ENCODE results near the gene ABHD17B. TPM values are rescaled to one million over a fixed set of nuclear protein-coding genes. Genes with fewer than 3 reads are reported as not detected.

Gene ABHD17B
- total RNA-seq, 2 donors from 2014 or later, result 29.2 to 33.9 TPM

DNA sequence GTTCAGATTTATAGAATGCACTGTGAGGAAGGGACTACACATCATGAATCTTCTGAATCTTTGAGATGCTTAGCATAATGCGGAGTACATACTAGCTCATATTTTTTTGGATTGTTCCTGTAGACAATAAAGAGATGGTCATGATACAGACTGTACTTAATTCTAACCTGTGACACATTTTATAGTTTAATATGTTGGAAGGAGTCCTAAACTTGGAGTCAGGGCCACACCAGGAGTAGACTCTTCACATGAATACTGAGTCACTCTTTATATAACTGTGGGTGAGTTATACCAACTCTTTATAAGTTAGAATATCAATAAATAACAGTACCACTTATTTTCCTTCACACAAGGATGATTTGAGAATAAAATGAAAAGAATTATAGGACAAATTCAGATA lies 17.4 kb upstream of the ABHD17B start:
- Mint-ChIP-seq H3K4me3 (no peak overlapping the region), H3K36me3 (peaks cover 4% of the 10 kb centered on the region), H3K4me1 (ENCODE audit: low read depth in 2 of 2) (no peaks in the 10 kb centered on the region), H3K27me3 (no peaks in the 10 kb centered on the region), H3K9me3 (no peaks in the 10 kb centered on the region), H3K27ac (no peak overlapping the region)
- ATAC-seq, result no peak
- DNase-seq (ENCODE audit: low spot score), result no peak

DNA sequence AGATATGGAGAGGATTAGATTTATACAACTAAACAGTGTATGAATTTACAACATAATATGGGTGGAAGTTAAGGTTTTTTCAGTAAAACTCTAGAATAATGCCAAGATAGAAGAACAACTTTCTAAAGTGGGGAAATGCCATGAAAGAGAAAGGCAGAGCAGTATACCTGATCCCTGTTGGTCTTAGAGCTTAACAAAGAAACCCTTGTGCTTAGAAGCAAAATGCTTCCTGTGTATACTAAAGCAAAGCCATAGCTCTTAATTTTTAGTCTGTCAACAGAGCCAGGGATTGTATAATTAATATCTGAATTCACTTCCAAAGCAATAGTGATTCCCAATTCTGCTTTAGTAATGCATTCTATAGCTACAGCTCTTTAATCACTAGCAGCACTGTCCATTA lies 14.8 kb upstream of the ABHD17B start:
- ATAC-seq (no peak), DNase-seq (ENCODE audit: low spot score) (no peak)
- H3K27ac Mint-ChIP-seq, result no peak overlapping the region
- H3K4me1 Mint-ChIP-seq (ENCODE audit: low read depth in 2 of 2), result peaks cover 6 to 8% of the 10 kb centered on the region in 2 donors
- H3K9me3 Mint-ChIP-seq, result no peaks in the 10 kb centered on the region
- H3K36me3 Mint-ChIP-seq, result no peaks in the 10 kb centered on the region
- no peak overlapping the region for H3K4me3 Mint-ChIP-seq
- no peaks in the 10 kb centered on the region for H3K27me3 Mint-ChIP-seq

DNA sequence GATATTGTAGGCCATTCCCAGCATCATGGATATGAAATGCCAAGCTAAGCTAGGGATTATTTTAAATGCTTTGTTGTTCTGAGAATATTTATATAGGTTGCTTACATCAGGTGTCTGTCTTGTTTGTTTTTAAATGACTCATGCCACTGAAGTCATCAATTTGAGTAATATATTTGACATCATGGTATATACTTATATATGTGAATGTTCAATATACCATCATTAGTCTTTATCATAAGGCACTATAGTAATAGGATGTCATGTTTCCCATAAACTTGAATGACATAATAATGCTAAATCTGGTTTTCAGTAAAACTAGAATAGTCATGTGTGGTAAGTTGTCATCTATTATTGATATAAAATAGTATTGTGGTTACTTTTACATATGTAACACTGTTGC lies 13.6 kb upstream of the ABHD17B start:
- no peak for ATAC-seq
- no peaks in the 10 kb centered on the region for H3K36me3 Mint-ChIP-seq
- no peak overlapping the region for H3K4me3 Mint-ChIP-seq
- H3K27me3 Mint-ChIP-seq, result no peaks in the 10 kb centered on the region
- DNase-seq (ENCODE audit: low spot score), result no peak
- no peaks in the 10 kb centered on the region for H3K9me3 Mint-ChIP-seq
- peaks cover 6 to 8% of the 10 kb centered on the region in 2 donors for H3K4me1 Mint-ChIP-seq (ENCODE audit: low read depth in 2 of 2)
- H3K27ac Mint-ChIP-seq, result no peak overlapping the region

DNA sequence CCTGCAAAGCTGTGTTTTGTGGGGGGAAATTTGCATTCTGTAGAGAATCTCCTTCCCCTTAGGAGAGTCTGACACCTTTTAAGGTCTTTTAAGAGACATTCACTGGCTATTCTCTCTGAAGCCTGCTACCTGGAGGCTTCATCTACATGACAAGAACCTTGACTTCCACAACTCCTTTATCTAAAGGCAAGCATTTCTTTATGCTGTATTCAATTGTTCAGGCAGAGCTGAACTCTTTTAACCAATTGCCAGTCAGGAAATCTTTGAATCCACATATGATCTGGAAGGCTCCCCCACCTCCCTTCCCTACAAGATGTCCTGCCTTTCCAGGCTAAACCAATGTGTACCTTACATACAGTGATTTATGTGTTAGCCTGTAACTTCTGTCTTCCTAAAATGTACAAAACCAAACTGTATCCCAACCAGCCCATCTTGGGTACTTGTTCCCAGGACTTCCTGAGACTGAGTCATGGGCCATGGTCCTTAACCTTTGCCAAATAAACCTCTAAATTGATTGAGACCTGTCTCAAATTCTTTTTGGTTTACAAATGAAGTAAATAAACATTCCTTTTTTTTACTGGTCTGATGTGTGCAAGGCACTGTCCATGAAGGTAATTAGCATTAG lies 10.3 kb upstream of the ABHD17B start:
- H3K36me3 Mint-ChIP-seq, result no peaks in the 10 kb centered on the region
- ATAC-seq, result no peak
- no peak overlapping the region for H3K27ac Mint-ChIP-seq
- H3K4me3 Mint-ChIP-seq, result no peak overlapping the region
- no peaks in the 10 kb centered on the region for H3K27me3 Mint-ChIP-seq
- no peaks in the 10 kb centered on the region for H3K9me3 Mint-ChIP-seq
- peaks cover 18 to 19% of the 10 kb centered on the region in 2 donors for H3K4me1 Mint-ChIP-seq (ENCODE audit: low read depth in 2 of 2)
- DNase-seq (ENCODE audit: low spot score), result no peak

DNA sequence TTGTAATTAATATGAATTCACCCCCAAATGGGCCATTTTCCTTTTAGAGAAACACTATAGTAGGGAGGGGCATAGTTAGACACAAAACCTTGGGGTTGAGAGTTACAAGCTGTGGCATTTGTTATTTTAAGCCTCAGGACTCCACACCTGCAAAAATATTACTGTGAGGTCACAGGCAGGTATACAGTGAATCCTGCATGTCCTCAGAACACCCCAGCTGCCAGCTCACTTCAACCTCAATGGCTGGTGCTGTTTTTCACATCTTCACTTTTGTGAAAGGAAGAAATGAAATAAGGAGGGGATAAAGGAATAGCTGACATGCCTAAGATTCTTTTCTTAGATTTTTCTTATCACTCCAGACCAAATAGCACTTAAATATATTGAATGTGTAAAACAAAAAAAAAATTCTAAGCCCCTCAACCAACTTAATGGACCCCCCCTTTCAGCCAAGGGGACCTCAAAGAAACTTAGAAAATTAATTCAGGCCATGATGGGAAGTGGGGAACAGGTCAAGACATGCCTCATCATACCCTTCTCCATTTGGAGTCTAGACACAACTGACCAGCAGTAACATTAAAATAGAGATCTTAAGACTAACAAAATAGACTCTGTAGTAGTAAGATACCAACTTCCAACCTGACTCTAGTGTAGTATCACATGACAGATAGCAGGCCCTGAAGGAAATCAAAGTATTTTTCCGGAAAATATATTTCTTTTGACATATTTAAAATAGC lies 9.6 kb upstream of the ABHD17B start:
- ATAC-seq (no peak), DNase-seq (ENCODE audit: low spot score) (no peak)
- peaks cover 22 to 24% of the 10 kb centered on the region in 2 donors for H3K4me1 Mint-ChIP-seq (ENCODE audit: low read depth in 2 of 2)
- no peaks in the 10 kb centered on the region for H3K27me3 Mint-ChIP-seq
- H3K9me3 Mint-ChIP-seq, result no peaks in the 10 kb centered on the region
- no peak overlapping the region for H3K27ac Mint-ChIP-seq
- H3K36me3 Mint-ChIP-seq, result no peaks in the 10 kb centered on the region
- no peak overlapping the region for H3K4me3 Mint-ChIP-seq

DNA sequence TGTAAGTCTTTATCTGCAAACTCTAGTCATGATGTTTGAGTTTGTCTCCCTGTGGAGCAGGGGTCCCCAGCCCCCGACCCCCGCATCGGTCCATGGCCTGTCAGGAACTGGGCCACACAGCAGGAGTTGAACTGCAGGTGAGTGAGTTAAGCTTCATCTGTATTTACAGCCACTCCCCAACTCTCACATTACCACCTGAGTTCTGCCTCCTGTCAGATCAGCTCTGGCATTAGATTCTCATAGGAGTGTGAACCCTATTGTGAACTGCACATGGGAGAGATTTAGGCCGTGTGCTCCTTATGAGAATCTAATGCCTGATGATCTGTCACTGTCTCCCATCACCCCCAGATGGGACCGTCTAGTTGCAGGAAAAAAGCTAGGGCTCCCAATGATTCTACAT lies 7.4 kb upstream of the ABHD17B start:
- H3K27me3 Mint-ChIP-seq, result no peaks in the 10 kb centered on the region
- H3K4me3 Mint-ChIP-seq, result no peak overlapping the region
- ATAC-seq (no peak), DNase-seq (ENCODE audit: low spot score) (no peak)
- peaks cover 22 to 25% of the 10 kb centered on the region in 2 donors for H3K4me1 Mint-ChIP-seq (ENCODE audit: low read depth in 2 of 2)
- no peaks in the 10 kb centered on the region for H3K9me3 Mint-ChIP-seq
- H3K27ac Mint-ChIP-seq, result no peak overlapping the region
- no peaks in the 10 kb centered on the region for H3K36me3 Mint-ChIP-seq

DNA sequence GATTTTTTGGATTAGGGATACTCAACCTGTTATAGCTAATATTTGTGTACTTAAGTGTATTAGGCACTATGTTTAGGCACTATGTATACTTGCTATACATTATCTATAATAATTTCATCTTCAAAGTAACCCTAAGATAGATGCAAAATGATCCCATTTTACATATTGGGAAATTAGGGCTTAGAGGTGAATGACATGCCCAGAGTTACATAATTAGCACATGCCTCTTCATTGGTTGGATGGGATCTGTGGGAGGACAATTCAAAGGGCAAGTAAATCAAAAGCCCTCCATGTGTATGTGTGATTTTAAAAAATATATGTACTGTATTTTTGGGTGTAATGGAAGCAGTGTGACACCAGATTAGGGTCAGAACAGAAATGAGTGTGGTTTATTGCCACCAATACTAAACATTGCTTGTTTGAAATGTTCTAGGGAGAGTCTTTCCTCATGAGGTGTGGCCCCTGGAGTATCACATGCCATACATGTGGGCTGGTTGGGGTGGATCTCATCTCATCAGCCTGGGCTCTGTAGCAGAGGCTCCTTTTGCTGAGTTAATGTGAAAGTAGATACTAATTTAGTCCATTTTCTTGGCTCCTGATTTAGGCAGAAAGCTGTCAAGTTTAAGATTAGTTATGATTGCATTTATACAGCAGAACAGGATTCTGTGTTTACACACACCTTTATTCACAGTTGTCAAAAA lies 6.0 kb upstream of the ABHD17B start:
- H3K36me3 Mint-ChIP-seq, result no peaks in the 10 kb centered on the region
- H3K27me3 Mint-ChIP-seq, result no peaks in the 10 kb centered on the region
- H3K4me3 Mint-ChIP-seq, result no peak overlapping the region
- ATAC-seq, result peak; percentile 61 to 91
- H3K9me3 Mint-ChIP-seq, result no peaks in the 10 kb centered on the region
- no peak for DNase-seq (ENCODE audit: low spot score)
- H3K4me1 Mint-ChIP-seq (ENCODE audit: low read depth in 2 of 2), result peaks cover 18 to 20% of the 10 kb centered on the region in 2 donors
- H3K27ac Mint-ChIP-seq, result peak overlapping the region in 1 of 2 donors; percentile 36

DNA sequence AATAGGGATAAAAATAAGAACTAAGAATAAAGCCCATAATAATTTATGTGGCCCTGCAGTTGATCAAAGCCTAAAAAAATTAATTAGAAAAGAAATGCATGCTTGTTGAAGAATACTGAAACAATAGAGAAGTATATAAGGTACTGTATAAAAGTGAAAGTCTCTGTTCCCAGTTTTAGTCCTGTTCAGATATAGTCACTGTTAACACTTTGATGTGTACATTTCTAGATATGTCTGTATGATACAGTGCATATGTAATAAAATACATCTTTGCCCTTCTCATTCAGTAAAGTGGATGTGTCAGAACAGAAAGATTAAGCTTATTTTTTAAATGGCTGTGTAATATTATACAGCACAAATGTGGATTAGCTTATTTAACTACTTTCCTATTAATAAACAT lies 4.5 kb upstream of the ABHD17B start:
- H3K4me3 Mint-ChIP-seq, result no peak overlapping the region
- ATAC-seq, result no peak

DNA sequence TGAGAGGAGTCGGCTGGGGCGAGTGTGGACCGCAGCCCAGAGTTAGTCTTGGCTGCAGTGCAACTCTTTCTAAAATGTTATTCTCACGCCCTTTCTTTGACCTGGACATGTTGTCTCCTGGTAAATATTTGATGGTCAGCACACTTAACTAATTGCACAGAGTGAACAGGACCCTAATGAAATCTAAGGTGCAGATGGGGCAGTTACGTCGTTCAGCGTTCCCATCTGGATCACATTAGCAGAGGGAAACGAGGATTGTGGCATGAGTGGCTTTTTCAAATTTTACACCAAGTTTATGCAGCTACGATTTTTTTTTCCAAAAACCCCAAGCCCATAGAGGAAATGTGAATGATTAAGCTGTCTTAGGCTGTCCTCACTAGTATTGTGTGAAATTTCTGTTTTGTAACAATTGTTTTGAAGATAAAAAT lies 929 bp upstream of the ABHD17B start:
- ATAC-seq (no peak), DNase-seq (ENCODE audit: low spot score) (no peak)
- Mint-ChIP-seq H3K36me3 (no peaks in the 10 kb centered on the region), H3K9me3 (no peaks in the 10 kb centered on the region), H3K4me3 (peak overlapping the region; percentile 97), H3K4me1 (ENCODE audit: low read depth in 2 of 2) (peaks cover 31 to 40% of the 10 kb centered on the region in 2 donors), H3K27me3 (no peaks in the 10 kb centered on the region), H3K27ac (peak overlapping the region; percentile 97 to 100)

More for the DNA sequence above, 4.5 kb upstream of the ABHD17B start:
- no peak for DNase-seq (ENCODE audit: low spot score)
- H3K4me1 Mint-ChIP-seq (ENCODE audit: low read depth in 2 of 2), result peaks cover 20 to 27% of the 10 kb centered on the region in 2 donors
- H3K27ac Mint-ChIP-seq, result no peak overlapping the region
- H3K36me3 Mint-ChIP-seq, result no peaks in the 10 kb centered on the region
- H3K9me3 Mint-ChIP-seq, result no peaks in the 10 kb centered on the region
- H3K27me3 Mint-ChIP-seq, result no peaks in the 10 kb centered on the region

DNA sequence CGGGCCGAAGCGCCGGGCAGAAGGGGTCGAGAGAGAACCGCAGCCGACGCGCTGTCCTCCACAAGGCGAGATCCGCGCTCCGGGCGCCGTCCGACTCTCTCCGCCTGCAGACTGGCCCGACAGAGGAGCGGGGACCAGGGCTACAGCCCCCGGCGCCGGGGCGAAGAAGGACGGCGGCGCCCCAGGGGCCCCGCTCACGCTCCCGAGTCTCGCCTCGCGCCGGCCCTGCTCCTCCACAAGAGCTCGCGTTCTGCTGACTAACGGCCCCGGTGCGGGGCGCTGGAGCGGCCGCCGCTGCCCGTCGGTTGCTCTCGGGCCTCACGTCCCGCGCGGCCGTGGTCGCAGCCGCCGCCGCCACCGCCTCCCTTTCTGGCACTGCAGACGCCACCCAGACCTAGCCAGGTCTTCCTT lies 338 bp downstream of the ABHD17B start:
- DNase-seq (ENCODE audit: low spot score), result no peak
- no peaks in the 10 kb centered on the region for H3K27me3 Mint-ChIP-seq
- peak in 1 of 2 donors; percentile 22 for ATAC-seq
- no peaks in the 10 kb centered on the region for H3K36me3 Mint-ChIP-seq
- no peaks in the 10 kb centered on the region for H3K9me3 Mint-ChIP-seq
- H3K4me1 Mint-ChIP-seq (ENCODE audit: low read depth in 2 of 2), result peaks cover 28 to 35% of the 10 kb centered on the region in 2 donors
- H3K4me3 Mint-ChIP-seq, result peak overlapping the region; percentile 97
- H3K27ac Mint-ChIP-seq, result peak overlapping the region; percentile 97 to 100

DNA sequence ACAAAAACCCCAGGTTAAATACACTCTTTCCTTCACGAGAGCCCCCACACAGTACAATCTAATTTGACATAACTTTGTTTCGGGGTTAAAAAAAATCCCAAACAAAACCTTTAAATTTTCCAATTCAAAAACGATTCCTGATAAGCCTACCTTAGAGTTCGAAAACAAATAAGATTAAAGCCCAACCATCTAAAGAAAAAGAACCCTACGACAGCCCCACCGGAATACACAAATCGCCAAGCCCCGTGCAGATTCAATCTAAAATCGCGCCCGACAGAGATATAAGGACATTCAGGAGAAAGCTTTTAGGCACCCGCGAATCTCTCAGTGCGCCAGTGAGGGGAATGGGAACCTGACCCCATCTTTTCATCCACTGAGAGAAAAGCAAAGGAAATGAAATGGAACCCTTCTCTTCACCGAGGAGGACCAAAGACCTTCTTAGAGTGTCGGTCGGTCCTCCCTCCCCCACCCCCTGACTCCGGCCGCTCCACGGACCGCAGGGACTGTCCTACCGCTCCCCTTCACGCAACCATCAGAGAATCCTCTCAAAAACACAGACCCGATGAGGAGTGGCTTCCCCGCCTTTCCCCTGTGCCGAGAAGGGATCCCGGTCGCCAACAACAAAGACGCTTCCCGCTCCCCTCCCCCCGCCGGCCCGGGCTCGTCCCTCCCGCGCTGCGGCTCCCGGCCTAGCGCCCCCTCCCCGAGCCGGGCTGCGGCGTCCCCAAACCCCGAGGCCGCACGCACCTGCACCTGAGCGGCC lies 925 bp downstream of the ABHD17B start:
- DNase-seq (ENCODE audit: low spot score) (peak; percentile 67), ATAC-seq (peak in 1 of 2 donors; percentile 1)
- no peaks in the 10 kb centered on the region for H3K36me3 Mint-ChIP-seq
- peak overlapping the region; percentile 97 for H3K4me3 Mint-ChIP-seq
- H3K9me3 Mint-ChIP-seq, result no peaks in the 10 kb centered on the region
- peaks cover 27 to 34% of the 10 kb centered on the region in 2 donors for H3K4me1 Mint-ChIP-seq (ENCODE audit: low read depth in 2 of 2)
- no peaks in the 10 kb centered on the region for H3K27me3 Mint-ChIP-seq
- H3K27ac Mint-ChIP-seq, result peak overlapping the region; percentile 97 to 100

DNA sequence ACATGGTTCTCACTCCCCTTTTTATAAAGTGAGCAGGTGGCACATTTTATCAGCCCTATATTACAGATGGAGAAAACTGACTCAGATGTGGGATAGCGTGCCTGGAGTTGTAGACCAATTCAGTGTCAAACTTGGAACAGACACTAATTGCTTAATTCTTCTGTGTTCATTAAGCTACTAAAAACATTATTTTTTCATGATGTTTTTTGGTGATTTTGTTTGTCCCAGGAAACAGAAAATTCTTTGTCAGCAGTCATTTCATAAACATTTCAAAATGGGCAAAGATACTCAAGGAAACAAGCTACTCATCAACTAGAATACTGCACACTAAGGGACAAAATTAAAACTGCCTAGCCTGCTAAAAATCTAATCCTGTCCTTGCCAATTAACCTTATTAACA lies 2.2 kb downstream of the ABHD17B start:
- Mint-ChIP-seq H3K36me3 (no peaks in the 10 kb centered on the region), H3K27me3 (no peaks in the 10 kb centered on the region), H3K9me3 (no peaks in the 10 kb centered on the region), H3K27ac (peak overlapping the region; percentile 97 to 100), H3K4me1 (ENCODE audit: low read depth in 2 of 2) (peaks cover 30 to 44% of the 10 kb centered on the region in 2 donors), H3K4me3 (peak overlapping the region; percentile 97)
- ATAC-seq (no peak), DNase-seq (ENCODE audit: low spot score) (no peak)

DNA sequence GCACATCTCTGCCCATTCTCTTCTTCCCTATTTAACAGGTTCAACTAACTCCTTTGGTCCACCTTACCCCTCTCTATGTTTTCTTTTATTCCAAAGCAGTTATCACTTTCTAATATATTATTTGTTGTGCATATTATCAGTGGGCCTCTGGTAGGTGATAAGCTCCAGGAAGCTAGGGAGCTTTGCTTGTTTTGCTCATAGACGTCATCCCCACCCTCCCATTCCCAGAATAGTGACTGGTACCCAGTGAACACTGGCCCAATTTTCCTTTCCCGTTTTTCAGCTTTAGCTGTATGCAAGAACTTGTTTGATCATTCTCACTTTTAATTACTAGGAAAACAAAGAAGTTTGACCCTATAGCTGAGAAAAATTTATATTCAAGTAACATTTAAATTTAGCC lies 6.9 kb downstream of the ABHD17B start:
- ATAC-seq (no peak), DNase-seq (ENCODE audit: low spot score) (no peak)
- H3K36me3 Mint-ChIP-seq, result peaks cover 6% of the 10 kb centered on the region
- no peak overlapping the region for H3K4me3 Mint-ChIP-seq
- no peaks in the 10 kb centered on the region for H3K9me3 Mint-ChIP-seq
- H3K4me1 Mint-ChIP-seq (ENCODE audit: low read depth in 2 of 2), result peaks cover 37 to 60% of the 10 kb centered on the region in 2 donors
- peak overlapping the region in 1 of 2 donors; percentile 16 for H3K27ac Mint-ChIP-seq
- H3K27me3 Mint-ChIP-seq, result no peaks in the 10 kb centered on the region

Data from natural killer cell treated with Interleukin-12 subunit alpha and Interleukin-12 subunit beta and Interleukin-15 and Interleukin-18, amount 100 ng/mL, for 72 hours (primary cell).